C4-2B (cell line): ENCODE measurements around the gene RHD.

Source experiments
- H3K27ac ChIP-seq: fragments of 450-650 bp; 2 replicates; pipeline ENCODE4 v1.5.1; 2017
- ZFX ChIP-seq: fragments of 450-650 bp; IDR thresholded peaks from 2 replicates; pipeline ENCODE4 v1.6.1; 2017
- TF ChIP-seq, protein P1 (sequence below): fragments of 450-650 bp; conservative IDR thresholded peaks from 2 replicates; pipeline ENCODE4 v1.5.1; 2017; ENCODE audit warnings: mild to moderate bottlenecking

RHD gene

DNA sequence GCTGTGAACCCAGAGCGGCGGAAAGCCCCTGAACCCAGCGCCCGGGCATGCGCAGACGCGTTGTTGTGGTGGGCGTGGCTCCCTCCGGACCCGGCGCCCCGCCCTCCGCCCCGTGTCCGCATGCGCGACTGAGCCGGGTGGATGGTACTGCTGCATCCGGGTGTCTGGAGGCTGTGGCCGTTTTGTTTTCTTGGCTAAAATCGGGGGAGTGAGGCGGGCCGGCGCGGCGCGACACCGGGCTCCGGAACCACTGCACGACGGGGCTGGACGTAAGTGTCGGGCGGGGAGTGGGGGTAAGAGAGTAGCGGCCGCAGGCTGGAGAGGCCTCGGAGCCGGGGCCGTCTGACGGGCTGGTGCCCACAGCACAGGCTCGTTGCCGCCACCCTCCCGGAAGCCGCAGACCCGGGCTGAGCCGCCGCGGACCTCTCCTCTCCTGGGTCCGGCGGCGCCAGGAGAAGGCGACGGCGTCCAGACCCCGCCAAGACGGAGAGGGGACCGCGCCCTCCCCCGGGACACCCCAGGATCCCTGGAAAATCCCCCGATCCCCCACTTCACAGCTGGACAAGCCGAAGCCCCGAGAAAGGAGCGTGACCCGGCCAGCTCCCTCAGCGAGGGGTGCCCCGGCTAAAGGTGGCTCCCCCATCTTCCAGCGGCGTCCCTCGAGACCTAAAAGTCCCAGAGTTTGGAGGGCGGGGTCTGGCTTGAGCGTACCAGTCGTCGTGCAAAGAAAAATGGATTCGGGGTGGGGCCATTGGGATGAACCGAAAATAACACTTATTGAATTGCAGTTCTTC lies 66.1 kb downstream of the RHD start, which contains the start of gene TMEM50A:
TMEM50A (plus strand) TSS at position 147 of the 794 bp plus-strand sequence. CDS start 2,153 bp downstream, outside the sequence.
- TF ChIP-seq, protein P1, sequence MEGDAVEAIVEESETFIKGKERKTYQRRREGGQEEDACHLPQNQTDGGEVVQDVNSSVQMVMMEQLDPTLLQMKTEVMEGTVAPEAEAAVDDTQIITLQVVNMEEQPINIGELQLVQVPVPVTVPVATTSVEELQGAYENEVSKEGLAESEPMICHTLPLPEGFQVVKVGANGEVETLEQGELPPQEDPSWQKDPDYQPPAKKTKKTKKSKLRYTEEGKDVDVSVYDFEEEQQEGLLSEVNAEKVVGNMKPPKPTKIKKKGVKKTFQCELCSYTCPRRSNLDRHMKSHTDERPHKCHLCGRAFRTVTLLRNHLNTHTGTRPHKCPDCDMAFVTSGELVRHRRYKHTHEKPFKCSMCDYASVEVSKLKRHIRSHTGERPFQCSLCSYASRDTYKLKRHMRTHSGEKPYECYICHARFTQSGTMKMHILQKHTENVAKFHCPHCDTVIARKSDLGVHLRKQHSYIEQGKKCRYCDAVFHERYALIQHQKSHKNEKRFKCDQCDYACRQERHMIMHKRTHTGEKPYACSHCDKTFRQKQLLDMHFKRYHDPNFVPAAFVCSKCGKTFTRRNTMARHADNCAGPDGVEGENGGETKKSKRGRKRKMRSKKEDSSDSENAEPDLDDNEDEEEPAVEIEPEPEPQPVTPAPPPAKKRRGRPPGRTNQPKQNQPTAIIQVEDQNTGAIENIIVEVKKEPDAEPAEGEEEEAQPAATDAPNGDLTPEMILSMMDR: no peak
- TF ChIP-seq ZFX: peak; percentile 22; the same call in 1 of the 2 replicates
- peak within 1 kb of the TSS; percentile 81 for H3K27ac ChIP-seq

DNA sequence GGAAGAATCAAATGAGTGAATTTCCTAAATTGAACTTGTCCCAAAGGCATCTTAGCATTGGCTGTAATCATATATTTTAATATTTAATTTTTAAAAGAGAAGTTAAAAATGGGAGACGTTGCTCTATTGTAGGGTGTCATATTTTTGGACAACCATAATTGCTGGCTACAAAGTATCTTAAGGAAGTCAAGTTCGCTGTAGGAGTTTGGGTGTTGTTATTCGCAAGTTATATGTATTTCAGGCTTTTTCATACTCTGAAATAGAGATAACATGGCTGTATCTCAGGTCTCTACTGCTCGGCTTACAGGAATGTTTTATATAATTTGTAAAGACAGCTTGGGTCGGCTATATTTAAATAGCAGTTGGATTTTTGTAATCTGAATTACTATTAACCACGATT lies 66.7 kb downstream of the RHD start:
- H3K27ac ChIP-seq: peak overlapping the region; percentile 81
- TF ChIP-seq, protein P1: no peak
- no peak for TF ChIP-seq ZFX

DNA sequence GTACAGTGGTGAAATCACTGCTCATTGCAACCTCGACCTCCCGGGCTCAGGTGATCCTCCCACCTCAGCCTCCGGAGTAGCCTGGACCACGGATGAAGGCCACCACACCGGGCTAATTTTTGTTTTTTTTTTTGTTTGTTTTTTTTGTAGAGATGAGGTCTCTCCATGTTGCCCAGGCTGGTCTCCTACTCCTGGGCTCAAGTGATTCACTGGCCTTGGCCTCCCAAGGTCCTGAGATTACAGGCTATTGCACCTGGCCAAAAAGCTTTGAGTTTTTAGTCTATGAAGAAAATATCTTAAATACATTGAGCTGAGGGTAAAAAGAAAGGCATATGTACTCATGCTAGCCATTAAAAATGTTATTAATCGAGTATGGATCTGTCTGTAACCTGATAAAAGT lies 69.4 kb downstream of the RHD start:
- no peak overlapping the region for H3K27ac ChIP-seq
- TF ChIP-seq ZFX: no peak
- TF ChIP-seq, protein P1: no peak

DNA sequence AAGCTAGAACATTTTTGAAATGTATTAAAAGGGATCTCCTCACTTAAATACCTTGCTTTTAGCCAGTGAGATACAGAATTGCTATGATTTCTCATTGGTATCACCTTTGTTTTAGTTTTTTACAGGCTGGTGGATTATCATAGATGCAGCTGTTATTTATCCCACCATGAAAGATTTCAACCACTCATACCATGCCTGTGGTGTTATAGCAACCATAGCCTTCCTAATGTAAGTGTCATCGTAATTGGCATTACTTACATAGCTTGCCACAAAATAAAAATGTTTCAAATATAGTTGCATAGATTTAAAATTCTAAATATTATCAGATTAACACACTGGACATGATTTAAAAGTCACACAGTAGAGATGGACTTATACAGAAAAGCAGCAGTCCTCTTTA lies 70.5 kb downstream of the RHD start:
- no peak for TF ChIP-seq ZFX
- TF ChIP-seq, protein P1: no peak
- H3K27ac ChIP-seq: no peak overlapping the region

DNA sequence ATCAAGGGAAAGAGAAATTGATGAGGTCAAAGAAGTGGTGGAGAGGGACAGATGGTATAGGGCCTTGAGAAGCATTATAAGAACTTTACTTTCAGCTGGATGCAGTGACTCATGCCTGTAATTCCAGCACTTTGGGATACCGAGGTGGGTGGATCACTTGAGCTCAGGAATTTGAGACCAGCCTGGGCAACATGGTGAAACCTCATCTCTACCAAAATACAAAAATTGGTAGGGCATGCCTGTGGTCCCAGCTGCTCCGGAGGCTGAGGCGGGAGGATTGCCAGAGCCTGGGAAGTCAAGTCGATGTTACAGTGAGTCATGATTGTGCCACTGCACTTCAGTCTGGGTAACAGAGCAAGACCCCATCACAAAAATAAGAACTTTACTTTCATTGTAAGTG lies 71.6 kb downstream of the RHD start:
- no peak for TF ChIP-seq ZFX
- TF ChIP-seq, protein P1: no peak
- no peak overlapping the region for H3K27ac ChIP-seq

DNA sequence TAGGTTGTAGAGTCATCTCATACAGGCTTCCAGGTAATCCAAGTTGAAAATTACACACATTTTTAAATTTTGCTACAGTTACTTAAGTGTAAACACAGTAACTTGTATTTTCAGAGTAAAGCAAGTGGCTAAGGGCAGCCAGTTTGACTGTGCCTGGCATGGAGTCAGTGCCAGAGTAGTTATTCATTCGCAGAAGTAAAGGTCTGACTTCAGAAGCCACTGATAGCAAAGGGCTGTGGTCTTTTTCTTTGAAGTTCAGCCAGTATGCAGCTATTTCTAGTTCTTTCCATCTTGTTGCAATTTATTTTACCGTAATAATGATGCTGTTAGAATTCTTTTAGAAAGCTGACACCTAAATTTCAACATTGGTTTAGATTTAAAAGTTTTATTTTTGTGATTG lies 75.2 kb downstream of the RHD start:
- H3K27ac ChIP-seq: no peak overlapping the region
- TF ChIP-seq, protein P1: no peak
- no peak for TF ChIP-seq ZFX

DNA sequence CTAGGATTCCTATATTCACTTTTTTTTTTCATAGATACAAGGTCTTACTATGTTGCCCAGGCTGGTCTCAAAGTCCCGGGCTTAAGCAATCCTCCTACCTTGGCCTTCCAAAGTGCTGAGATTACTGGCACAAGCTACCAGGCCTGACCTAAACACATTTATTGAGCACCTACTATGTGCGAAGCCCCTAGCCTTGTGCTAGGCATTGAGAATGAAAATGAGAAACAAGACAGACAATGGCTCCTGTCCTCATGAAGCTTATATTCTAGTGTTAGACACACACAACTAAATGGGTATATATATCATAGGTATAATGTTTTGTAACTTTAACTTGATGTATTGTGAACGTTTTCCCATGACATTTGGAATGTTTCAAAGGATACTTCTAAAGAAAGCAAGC lies 77.3 kb downstream of the RHD start:
- TF ChIP-seq, protein P1: no peak
- TF ChIP-seq ZFX: no peak
- H3K27ac ChIP-seq: no peak overlapping the region
